Activated naive CD8-positive, alpha-beta T cell (primary cell): ENCODE measurements around the gene GRAP2.

Experiments used
- H3K27ac Mint-ChIP-seq: one replicate; pipeline ENCODE4 v1.8.0; 2021; ENCODE audit warnings: mixed read lengths
- H3K27me3 Mint-ChIP-seq: one replicate; pipeline ENCODE4 v1.8.0; 2021; ENCODE audit warnings: mixed read lengths
- H3K36me3 Mint-ChIP-seq: one replicate; pipeline ENCODE4 v1.8.0; 2021; ENCODE audit warnings: mixed read lengths
- H3K4me1 Mint-ChIP-seq: one replicate; pipeline ENCODE4 v1.8.0; 2021; ENCODE audit warnings: low read depth, mixed read lengths
- H3K4me3 Mint-ChIP-seq: one replicate; pipeline ENCODE4 v1.8.0; 2021; ENCODE audit warnings: mild to moderate bottlenecking, mixed read lengths
- H3K9me3 Mint-ChIP-seq: one replicate; pipeline ENCODE4 v1.8.0; 2021; ENCODE audit warnings: low read depth, mixed read lengths

The GRAP2 gene

GRCh38 chr22:39908136-39908535 lies 7.3 kb downstream of the GRAP2 start:
- Mint-ChIP-seq H3K36me3 (peaks cover 6% of the 10 kb centered on the region), H3K4me3 (peak overlapping the region; percentile 95), H3K27me3 (no peaks in the 10 kb centered on the region), H3K27ac (peak overlapping the region; percentile 99), H3K4me1 (peaks cover 79% of the 10 kb centered on the region), H3K9me3 (no peaks in the 10 kb centered on the region)

DNA sequence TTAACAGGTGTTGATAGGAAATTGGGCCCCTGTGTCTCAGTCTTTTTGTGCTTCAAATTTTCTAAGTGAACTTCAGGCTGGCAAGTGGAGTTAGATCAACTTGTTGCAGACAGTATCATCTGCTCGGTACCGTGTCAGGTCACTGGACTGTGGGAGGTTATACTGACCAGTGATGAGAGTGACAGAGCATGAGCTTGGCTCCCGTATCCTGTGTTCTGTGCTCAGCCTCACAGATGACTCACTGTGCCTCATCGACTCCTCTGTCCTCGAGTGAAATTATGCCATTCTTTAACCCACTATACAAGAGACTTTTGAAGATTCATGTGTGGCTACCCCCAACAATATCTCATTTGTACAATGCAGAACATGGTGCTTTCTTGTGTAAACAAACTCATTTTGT lies 7.9 kb downstream of the GRAP2 start:
- Mint-ChIP-seq H3K27me3 (no peaks in the 10 kb centered on the region), H3K4me1 (peaks cover 85% of the 10 kb centered on the region), H3K36me3 (peaks cover 6% of the 10 kb centered on the region), H3K4me3 (peak overlapping the region; percentile 95), H3K27ac (peak overlapping the region; percentile 99), H3K9me3 (no peaks in the 10 kb centered on the region)

- H3K9me3 Mint-ChIP-seq = no peaks in the 10 kb centered on the region
- peaks cover 90% of the 10 kb centered on the region for H3K4me1 Mint-ChIP-seq
- peaks cover 6% of the 10 kb centered on the region for H3K36me3 Mint-ChIP-seq
- H3K27ac Mint-ChIP-seq = peak overlapping the region; percentile 99
- no peaks in the 10 kb centered on the region for H3K27me3 Mint-ChIP-seq
- H3K4me3 Mint-ChIP-seq = peak overlapping the region; percentile 88
These were observed 10.2 kb downstream of the GRAP2 start for GRCh38 chr22:39910876-39911613.

- peak overlapping the region; percentile 88 for H3K4me3 Mint-ChIP-seq
- peaks cover 6% of the 10 kb centered on the region for H3K36me3 Mint-ChIP-seq
- peaks cover 95% of the 10 kb centered on the region for H3K4me1 Mint-ChIP-seq
- H3K27ac Mint-ChIP-seq = peak overlapping the region; percentile 99
- no peaks in the 10 kb centered on the region for H3K27me3 Mint-ChIP-seq
- no peaks in the 10 kb centered on the region for H3K9me3 Mint-ChIP-seq
These were observed 12.4 kb downstream of the GRAP2 start for GRCh38 chr22:39913321-39913720.

GRCh38 chr22:39913886-39914285 lies 13.0 kb downstream of the GRAP2 start:
- no peaks in the 10 kb centered on the region for H3K27me3 Mint-ChIP-seq
- no peaks in the 10 kb centered on the region for H3K9me3 Mint-ChIP-seq
- H3K27ac Mint-ChIP-seq = peak overlapping the region; percentile 99
- H3K36me3 Mint-ChIP-seq = peaks cover 6% of the 10 kb centered on the region
- H3K4me1 Mint-ChIP-seq = peaks cover 95% of the 10 kb centered on the region
- H3K4me3 Mint-ChIP-seq = peak overlapping the region; percentile 88

GRCh38 chr22:39914584-39914983 lies 13.7 kb downstream of the GRAP2 start:
- Mint-ChIP-seq H3K36me3 (peaks cover 6% of the 10 kb centered on the region), H3K9me3 (no peaks in the 10 kb centered on the region), H3K27ac (peak overlapping the region; percentile 99), H3K27me3 (no peaks in the 10 kb centered on the region), H3K4me1 (peaks cover 93% of the 10 kb centered on the region), H3K4me3 (peak overlapping the region; percentile 88)

- peak overlapping the region; percentile 99 for H3K27ac Mint-ChIP-seq
These were observed 14.4 kb downstream of the GRAP2 start for GRCh38 chr22:39915295-39915726.

DNA sequence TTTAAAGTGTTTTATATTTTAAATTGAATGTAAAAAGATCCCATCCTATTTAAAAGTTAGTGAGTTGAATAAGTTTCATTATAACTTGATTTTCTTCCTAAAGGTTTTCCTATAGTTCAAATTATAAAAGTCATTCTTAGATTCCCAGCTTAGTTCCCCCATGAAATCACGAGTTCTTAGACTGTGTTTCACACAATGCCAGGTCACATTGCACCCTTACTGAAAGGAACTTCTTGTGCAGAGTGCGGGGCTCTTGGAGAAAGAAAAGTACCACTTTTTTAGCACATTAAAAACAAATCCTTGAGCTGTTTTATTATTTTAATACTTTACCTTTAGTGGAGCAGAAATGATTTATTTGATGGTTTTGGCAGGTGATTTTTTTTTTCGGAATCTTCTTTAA lies 15.6 kb downstream of the GRAP2 start:
- H3K27ac Mint-ChIP-seq = peak overlapping the region; percentile 99
- H3K4me1 Mint-ChIP-seq = peaks cover 93% of the 10 kb centered on the region
- H3K9me3 Mint-ChIP-seq = no peaks in the 10 kb centered on the region
- H3K4me3 Mint-ChIP-seq = peak overlapping the region; percentile 85
- H3K36me3 Mint-ChIP-seq = peaks cover 4% of the 10 kb centered on the region
- H3K27me3 Mint-ChIP-seq = no peaks in the 10 kb centered on the region

More at GRCh38 chr22:39915295-39915726, 14.4 kb downstream of the GRAP2 start:
- H3K4me3 Mint-ChIP-seq = peak overlapping the region; percentile 85
- no peaks in the 10 kb centered on the region for H3K27me3 Mint-ChIP-seq
- peaks cover 4% of the 10 kb centered on the region for H3K36me3 Mint-ChIP-seq
- H3K4me1 Mint-ChIP-seq = peaks cover 93% of the 10 kb centered on the region
- no peaks in the 10 kb centered on the region for H3K9me3 Mint-ChIP-seq

GRCh38 chr22:39917197-39917643 lies 16.3 kb downstream of the GRAP2 start:
- Mint-ChIP-seq H3K36me3 (peaks cover 8% of the 10 kb centered on the region), H3K9me3 (no peaks in the 10 kb centered on the region), H3K4me3 (peak overlapping the region; percentile 89), H3K27ac (peak overlapping the region; percentile 99), H3K27me3 (no peaks in the 10 kb centered on the region), H3K4me1 (peaks cover 92% of the 10 kb centered on the region)

DNA sequence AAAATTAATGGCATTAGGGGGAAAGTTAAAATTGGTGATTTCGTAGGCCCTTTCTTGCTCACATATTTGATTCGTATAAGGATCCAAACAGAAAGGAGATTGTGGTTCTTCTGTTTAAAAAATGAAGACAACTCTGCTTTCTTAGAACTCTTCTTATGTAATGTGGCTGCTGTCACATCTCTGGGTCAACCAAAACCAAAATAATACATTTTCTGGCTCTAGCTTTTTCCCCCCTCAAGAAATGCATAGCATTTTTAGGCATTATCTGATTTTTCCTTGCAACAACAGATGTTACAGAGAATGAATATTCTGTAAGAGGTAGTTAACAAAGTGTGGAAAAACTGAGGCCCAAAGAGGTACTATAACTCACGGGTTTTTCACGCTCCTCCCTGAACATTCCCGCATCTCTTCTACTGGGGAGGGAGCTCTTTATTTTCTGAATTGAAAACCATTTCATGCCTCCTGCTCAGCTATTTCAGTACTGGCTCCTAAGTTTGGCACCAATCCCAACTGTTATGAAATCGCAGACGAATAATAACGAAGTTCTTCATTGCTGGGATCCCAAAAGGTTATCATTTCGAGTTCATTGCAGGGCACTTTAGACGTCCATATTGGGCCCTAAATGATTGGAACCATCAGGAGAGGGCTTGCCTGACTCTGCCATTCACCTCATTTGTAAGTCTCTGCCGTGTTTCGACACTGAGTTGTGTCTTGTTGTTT lies 17.1 kb downstream of the GRAP2 start:
- H3K36me3 Mint-ChIP-seq = peaks cover 10% of the 10 kb centered on the region
- H3K9me3 Mint-ChIP-seq = no peaks in the 10 kb centered on the region
- peaks cover 91% of the 10 kb centered on the region for H3K4me1 Mint-ChIP-seq

DNA sequence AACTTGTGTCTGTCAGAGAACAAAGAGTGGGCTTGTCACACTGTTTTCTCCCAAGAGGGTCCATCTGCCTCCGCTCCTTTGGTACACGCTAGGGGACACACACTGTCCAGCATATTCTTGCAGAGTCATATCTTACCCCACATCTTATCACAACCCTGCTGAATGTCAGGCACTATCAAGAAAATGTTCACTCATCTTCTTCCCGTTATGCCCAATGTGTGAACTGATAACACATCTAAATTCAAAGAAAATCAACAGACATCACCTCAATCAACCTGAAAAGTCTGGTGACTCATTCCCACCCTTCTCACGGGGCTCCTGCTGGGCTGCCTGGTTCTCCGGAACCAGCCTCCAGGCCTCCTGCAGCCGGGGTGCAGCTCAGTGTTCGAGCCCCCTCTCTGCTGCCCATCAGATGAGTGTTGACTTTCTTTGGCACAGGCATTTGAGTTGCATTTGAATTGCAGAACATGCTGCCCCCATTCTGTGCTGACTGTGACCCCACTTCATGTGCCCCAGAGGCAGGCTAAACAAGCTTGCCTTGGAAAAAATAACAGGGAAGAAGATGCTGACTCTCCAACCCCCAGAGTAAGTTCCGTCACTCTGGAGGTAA lies 19.4 kb downstream of the GRAP2 start:
- peak overlapping the region; percentile 62 for H3K4me3 Mint-ChIP-seq
- no peak overlapping the region for H3K27ac Mint-ChIP-seq
- peaks cover 94% of the 10 kb centered on the region for H3K4me1 Mint-ChIP-seq
- no peaks in the 10 kb centered on the region for H3K27me3 Mint-ChIP-seq
- no peaks in the 10 kb centered on the region for H3K9me3 Mint-ChIP-seq
- peaks cover 10% of the 10 kb centered on the region for H3K36me3 Mint-ChIP-seq

More for the DNA sequence above, 17.1 kb downstream of the GRAP2 start:
- H3K4me3 Mint-ChIP-seq = peak overlapping the region; percentile 89
- peak overlapping the region; percentile 99 for H3K27ac Mint-ChIP-seq
- no peaks in the 10 kb centered on the region for H3K27me3 Mint-ChIP-seq

DNA sequence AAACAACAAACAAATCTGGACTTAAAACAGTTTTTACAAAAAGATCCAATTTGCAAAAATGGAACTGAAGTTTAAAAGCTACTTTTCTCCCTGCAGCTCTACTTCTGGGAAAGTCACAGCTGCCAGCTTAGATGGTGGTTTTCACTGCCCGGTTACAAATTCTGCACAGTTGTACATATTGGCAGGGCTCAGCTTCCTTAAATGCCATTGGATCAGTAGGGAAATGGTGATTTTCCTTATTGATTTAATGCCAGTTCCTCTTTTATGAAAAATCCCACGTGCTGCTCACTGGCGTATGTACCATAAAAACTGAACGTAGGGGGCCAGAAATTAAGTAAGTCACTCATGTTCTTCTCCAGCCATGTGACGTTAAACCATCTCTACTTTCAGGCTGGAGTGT lies 22.8 kb downstream of the GRAP2 start:
- no peak overlapping the region for H3K27ac Mint-ChIP-seq
- H3K4me3 Mint-ChIP-seq = no peak overlapping the region
- no peaks in the 10 kb centered on the region for H3K9me3 Mint-ChIP-seq
- H3K4me1 Mint-ChIP-seq = peaks cover 75% of the 10 kb centered on the region
- no peaks in the 10 kb centered on the region for H3K27me3 Mint-ChIP-seq
- peaks cover 10% of the 10 kb centered on the region for H3K36me3 Mint-ChIP-seq

- no peaks in the 10 kb centered on the region for H3K27me3 Mint-ChIP-seq
- no peak overlapping the region for H3K27ac Mint-ChIP-seq
- H3K4me3 Mint-ChIP-seq = no peak overlapping the region
- no peaks in the 10 kb centered on the region for H3K9me3 Mint-ChIP-seq
- peaks cover 71% of the 10 kb centered on the region for H3K4me1 Mint-ChIP-seq
- peaks cover 10% of the 10 kb centered on the region for H3K36me3 Mint-ChIP-seq
These were observed 23.4 kb downstream of the GRAP2 start for GRCh38 chr22:39924286-39924685.

DNA sequence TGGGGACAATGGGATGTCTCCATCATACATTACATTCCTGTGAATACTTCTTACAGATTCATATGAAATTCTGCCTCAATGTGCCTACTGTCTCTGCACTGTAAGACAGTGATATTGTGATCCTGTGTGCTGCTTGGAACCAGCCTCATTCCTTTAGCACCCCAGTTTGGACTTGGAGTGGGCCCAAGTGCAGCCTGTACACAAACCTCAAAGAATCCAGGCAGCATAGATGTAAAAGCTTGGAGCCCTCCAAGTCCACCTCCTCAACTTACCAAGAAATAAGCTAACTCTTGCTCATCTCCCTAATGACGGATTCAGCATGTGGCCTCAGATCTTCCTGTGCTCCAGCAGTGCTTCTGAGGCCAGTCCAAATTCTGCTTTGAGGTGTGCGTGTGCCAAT lies 24.4 kb downstream of the GRAP2 start:
- Mint-ChIP-seq H3K27ac (no peak overlapping the region), H3K27me3 (no peaks in the 10 kb centered on the region), H3K4me1 (peaks cover 62% of the 10 kb centered on the region), H3K4me3 (no peak overlapping the region), H3K9me3 (no peaks in the 10 kb centered on the region), H3K36me3 (peaks cover 7% of the 10 kb centered on the region)
